ENCODE data around the gene DAAM2.

DAAM2 gene

DNA sequence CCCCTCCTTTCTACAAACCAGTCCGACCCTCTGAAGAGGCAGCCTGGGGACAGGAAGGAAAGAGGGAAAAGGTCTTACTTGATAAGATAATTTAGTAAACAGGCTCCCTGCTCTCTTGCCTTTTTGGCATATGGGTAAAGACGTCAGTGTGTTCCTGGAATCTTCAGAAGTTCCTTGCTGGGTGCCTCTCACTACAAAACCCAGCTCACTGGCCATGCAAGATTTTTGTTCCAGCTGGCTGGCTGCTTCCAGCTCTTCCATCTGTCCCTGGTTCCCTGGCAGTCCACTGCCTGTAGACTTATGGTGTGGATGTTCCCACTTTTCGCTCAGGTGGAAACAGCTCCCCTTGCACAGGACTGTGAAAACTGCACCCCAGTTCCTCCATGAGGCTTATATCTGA lies 84.7 kb downstream of the DAAM2 start:
- TF ChIP-seq, protein P1, sequence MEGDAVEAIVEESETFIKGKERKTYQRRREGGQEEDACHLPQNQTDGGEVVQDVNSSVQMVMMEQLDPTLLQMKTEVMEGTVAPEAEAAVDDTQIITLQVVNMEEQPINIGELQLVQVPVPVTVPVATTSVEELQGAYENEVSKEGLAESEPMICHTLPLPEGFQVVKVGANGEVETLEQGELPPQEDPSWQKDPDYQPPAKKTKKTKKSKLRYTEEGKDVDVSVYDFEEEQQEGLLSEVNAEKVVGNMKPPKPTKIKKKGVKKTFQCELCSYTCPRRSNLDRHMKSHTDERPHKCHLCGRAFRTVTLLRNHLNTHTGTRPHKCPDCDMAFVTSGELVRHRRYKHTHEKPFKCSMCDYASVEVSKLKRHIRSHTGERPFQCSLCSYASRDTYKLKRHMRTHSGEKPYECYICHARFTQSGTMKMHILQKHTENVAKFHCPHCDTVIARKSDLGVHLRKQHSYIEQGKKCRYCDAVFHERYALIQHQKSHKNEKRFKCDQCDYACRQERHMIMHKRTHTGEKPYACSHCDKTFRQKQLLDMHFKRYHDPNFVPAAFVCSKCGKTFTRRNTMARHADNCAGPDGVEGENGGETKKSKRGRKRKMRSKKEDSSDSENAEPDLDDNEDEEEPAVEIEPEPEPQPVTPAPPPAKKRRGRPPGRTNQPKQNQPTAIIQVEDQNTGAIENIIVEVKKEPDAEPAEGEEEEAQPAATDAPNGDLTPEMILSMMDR (IDR thresholded peaks at IDR 0.05; ENCODE audit: extremely low read depth, insufficient read depth, missing control alignments) = no peak
- in situ Hi-C loops (cut with MboI; ENCODE audit: low pct_unique_long_range_greater_than_20kb, low sequenced_read_pairs, unreplicated experiment) = no loop called here
- DNase-seq (ENCODE audit: low spot score) = no peak

DNA sequence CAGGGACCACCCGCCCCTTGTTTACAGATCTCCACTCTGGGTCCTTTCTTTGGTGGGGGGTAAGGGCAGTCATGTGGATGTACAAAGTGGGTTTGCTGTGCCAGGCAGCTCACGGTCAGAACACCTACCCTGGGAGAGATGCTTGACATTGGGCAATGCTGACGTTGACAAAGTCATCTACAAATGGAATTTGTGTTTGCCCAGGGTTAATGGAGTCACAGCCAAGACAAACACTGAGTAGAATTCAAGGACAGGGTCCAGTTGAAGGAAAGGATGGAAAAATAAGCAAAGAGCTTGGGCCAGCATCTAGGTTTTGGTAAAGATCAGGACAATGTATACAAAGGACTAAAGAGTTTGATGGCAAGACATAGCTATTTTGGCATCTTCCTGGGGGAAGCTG lies 87.4 kb downstream of the DAAM2 start:
- in situ Hi-C loops (cut with MboI; ENCODE audit: low pct_unique_long_range_greater_than_20kb, low sequenced_read_pairs, unreplicated experiment) = no loop called here
- TF ChIP-seq, protein P1 (IDR thresholded peaks at IDR 0.05; ENCODE audit: extremely low read depth, insufficient read depth, missing control alignments) = no peak
- no peak for DNase-seq (ENCODE audit: low spot score)

DNA sequence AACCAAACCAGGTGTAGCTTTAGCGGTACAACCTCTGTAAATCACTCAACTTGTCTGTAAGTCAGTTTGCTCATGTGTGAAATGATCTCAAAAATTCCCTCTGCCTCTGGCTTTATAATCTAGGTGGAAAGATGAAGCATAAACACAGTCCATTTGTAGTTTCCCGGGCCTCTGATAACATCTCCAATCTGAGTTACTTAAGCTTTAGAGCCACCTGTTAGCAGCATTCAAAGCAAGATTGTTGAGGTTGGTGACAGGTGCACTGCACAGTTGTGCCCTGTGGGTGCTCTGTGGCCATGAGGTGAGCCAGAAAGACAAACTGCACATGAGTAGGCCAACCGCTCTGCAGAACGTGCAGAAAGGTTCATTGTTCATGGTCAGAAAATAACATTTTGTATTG lies 88.4 kb downstream of the DAAM2 start:
- in situ Hi-C loops (cut with MboI; ENCODE audit: low pct_unique_long_range_greater_than_20kb, low sequenced_read_pairs, unreplicated experiment) = no loop called here
- TF ChIP-seq, protein P1 (IDR thresholded peaks at IDR 0.05; ENCODE audit: extremely low read depth, insufficient read depth, missing control alignments) = no peak
- no peak for DNase-seq (ENCODE audit: low spot score)

DNA sequence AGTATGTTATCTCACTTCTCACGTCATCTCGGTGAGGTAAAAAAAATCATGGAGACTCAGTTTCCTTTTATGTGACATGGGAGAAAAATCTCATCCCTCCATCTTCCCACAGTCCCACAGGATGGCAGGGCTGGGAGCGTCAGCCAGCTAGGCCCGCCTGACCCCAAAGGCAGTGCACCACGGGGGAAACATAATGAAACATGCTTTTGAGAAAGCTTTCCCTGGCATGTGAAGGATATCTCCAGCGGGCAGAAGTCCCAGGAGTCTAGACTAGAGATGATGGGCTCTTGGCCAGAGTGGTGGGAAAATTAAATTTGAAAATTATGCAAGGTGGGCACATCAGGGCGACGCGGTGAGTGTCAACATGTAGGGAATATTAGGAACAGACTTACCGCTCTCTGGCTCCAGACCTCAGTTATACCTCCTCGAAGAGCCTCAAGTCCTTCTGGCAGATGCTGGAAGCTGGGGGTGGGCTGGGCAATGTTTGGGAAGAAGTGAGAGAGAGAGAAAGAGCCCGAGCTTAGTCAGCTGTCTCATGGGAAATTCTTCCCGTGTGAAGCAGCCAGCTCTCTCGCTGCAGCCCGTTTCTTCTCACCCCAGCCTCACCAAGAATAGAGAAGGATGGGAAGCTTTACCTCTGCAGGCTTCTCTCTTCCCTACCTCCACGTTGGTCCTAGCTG lies 89.8 kb downstream of the DAAM2 start:
- TF ChIP-seq, protein P1 (IDR thresholded peaks at IDR 0.05; ENCODE audit: extremely low read depth, insufficient read depth, missing control alignments) = no peak
- in situ Hi-C loops (cut with MboI; ENCODE audit: low pct_unique_long_range_greater_than_20kb, low sequenced_read_pairs, unreplicated experiment) = no loop called here
- DNase-seq (ENCODE audit: low spot score) = no peak

DNA sequence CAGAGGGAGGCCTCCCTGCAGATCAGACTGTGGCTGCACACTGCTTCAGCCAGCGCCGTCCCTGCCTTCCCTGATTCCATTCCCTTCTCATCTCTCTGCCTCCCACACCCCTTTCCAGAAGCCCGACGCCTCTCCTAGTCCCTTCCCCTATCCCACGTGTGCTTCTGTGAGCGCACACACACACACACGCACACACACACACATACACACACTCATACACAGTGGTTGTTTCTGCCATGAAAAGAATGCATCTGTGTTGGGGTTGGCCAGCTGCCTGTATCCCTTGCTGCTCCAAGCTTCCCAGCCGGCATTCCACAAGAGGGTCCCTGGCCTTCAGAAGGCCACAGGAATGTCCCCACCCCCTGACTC lies 90.3 kb downstream of the DAAM2 start:
- in situ Hi-C loops (cut with MboI; ENCODE audit: low pct_unique_long_range_greater_than_20kb, low sequenced_read_pairs, unreplicated experiment) = no loop called here
- no peak for DNase-seq (ENCODE audit: low spot score)
- TF ChIP-seq, protein P1 (IDR thresholded peaks at IDR 0.05; ENCODE audit: extremely low read depth, insufficient read depth, missing control alignments) = no peak

DNA sequence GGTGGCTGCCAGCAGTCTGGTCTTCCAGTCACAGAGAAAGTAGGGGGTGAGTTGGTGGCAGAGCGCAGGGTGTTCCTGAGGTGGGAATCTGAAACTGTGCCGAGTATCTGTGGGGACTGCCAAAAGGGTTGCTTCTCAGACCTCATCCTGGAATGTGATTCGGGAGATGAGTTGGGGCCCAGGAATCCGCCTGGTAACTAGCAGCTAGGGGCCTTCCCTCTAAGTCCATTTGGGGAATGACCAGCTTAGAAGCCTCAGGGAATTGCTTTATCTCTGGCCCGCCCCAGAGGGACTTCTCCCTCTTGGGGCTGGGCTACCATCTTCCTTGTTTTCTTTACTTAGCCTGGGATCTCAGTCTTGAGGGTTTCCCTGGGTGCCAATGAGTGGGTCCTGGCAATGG lies 92.5 kb downstream of the DAAM2 start:
- DNase-seq (ENCODE audit: low spot score) = no peak
- TF ChIP-seq, protein P1 (IDR thresholded peaks at IDR 0.05; ENCODE audit: extremely low read depth, insufficient read depth, missing control alignments) = no peak
- in situ Hi-C loops (cut with MboI; ENCODE audit: low pct_unique_long_range_greater_than_20kb, low sequenced_read_pairs, unreplicated experiment) = no loop called here
